ENCODE data around the gene PLPP3. TPM values are rescaled to one million over a fixed set of nuclear protein-coding genes. Genes with fewer than 3 reads are reported as not detected.

PLPP3 gene
- total and polyA plus RNA-seq, 9 of the 15 experiments (the other 6 are each of a cell fraction or from before 2014, with no cell fraction given): 0.07 to 0.54 (median 0.20) TPM

GRCh38 chr1:56482486-56482885, 96.9 kb downstream of the PLPP3 start:
- no TSS peak for BruUV-seq (replicated peaks)
- Histone ChIP-seq H3K79me2 (ENCODE audit: control insufficient read depth, insufficient read depth, low read length) (no peaks in the 10 kb centered on the region), H3K4me2 (ENCODE audit: insufficient read depth, low read length) (no peak overlapping the region), H3K9me3 (replicated peaks; ENCODE audit: control insufficient read depth, insufficient read depth, low read depth, low read length) (no peaks in the 10 kb centered on the region), H3K27ac (ENCODE audit: extremely low read depth, low read depth, low read length) (no peak overlapping the region), H3K27me3 (ENCODE audit: control insufficient read depth in 2 of 2, insufficient read depth in 2 of 2, low read length in 2 of 2) (peaks cover 8 to 16% of the 10 kb centered on the region in 2 experiments; a peak in 4 of 5 replicates), H3K4me3 (no peak overlapping the region), H3K4me1 (replicated peaks in 1 of 2; ENCODE audit: control insufficient read depth in 2 of 2, insufficient read depth in 2 of 2, low read length in 2 of 2) (peaks cover 0 to 4% of the 10 kb centered on the region in 2 experiments; a peak in 1 of 5 replicates), H3K9me1 (ENCODE audit: control insufficient read depth, insufficient read depth, low read length) (no peaks in the 10 kb centered on the region), H3K9ac (ENCODE audit: insufficient read depth in 1 of 2, low read depth in 2 of 2, low read length in 2 of 2) (no peak overlapping the region), H2AFZ (ENCODE audit: low read depth, low read length) (no peak overlapping the region), H4K20me1 (replicated peaks; ENCODE audit: control insufficient read depth, insufficient read depth, low read length) (no peaks in the 10 kb centered on the region), H3K36me3 (ENCODE audit: control insufficient read depth, insufficient read depth, low read length) (no peaks in the 10 kb centered on the region)
- no peak for ATAC-seq
- POLR2A ChIA-PET: no interaction called here
- DNase-seq (ENCODE audit: extremely low read depth in 1 of 4, low spot score in 3 of 4): no peak
- in situ Hi-C loops (cut with MboI): no loop called here
- 0% methylated on average over 1 of the region's 1 CpG for WGBS (ENCODE audit: insufficient coverage, low coverage, missing lambda C conversion rate)
- FAIRE-seq: no peak
- intact Hi-C loops (cut with micrococcal nuclease): no loop called here
- TF ChIP-seq SMC3 (conservative IDR thresholded peaks at IDR 0.05; ENCODE audit: insufficient read depth, low read depth, low read length): no peak
- TF ChIP-seq, protein P1, sequence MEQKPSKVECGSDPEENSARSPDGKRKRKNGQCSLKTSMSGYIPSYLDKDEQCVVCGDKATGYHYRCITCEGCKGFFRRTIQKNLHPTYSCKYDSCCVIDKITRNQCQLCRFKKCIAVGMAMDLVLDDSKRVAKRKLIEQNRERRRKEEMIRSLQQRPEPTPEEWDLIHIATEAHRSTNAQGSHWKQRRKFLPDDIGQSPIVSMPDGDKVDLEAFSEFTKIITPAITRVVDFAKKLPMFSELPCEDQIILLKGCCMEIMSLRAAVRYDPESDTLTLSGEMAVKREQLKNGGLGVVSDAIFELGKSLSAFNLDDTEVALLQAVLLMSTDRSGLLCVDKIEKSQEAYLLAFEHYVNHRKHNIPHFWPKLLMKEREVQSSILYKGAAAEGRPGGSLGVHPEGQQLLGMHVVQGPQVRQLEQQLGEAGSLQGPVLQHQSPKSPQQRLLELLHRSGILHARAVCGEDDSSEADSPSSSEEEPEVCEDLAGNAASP (IDR thresholded peaks at IDR 0.05): no peak
- no peak for TF ChIP-seq CBFA2T3 (IDR thresholded peaks at IDR 0.05)
- TF ChIP-seq, protein P2, sequence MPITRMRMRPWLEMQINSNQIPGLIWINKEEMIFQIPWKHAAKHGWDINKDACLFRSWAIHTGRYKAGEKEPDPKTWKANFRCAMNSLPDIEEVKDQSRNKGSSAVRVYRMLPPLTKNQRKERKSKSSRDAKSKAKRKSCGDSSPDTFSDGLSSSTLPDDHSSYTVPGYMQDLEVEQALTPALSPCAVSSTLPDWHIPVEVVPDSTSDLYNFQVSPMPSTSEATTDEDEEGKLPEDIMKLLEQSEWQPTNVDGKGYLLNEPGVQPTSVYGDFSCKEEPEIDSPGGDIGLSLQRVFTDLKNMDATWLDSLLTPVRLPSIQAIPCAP (CRISPR knock-in tag; IDR thresholded peaks at IDR 0.05; ENCODE audit: borderline replicate concordance): no peak
- no peak for TF ChIP-seq ILF3 (IDR thresholded peaks at IDR 0.05; ENCODE audit: borderline replicate concordance)
- TF ChIP-seq, protein P3, sequence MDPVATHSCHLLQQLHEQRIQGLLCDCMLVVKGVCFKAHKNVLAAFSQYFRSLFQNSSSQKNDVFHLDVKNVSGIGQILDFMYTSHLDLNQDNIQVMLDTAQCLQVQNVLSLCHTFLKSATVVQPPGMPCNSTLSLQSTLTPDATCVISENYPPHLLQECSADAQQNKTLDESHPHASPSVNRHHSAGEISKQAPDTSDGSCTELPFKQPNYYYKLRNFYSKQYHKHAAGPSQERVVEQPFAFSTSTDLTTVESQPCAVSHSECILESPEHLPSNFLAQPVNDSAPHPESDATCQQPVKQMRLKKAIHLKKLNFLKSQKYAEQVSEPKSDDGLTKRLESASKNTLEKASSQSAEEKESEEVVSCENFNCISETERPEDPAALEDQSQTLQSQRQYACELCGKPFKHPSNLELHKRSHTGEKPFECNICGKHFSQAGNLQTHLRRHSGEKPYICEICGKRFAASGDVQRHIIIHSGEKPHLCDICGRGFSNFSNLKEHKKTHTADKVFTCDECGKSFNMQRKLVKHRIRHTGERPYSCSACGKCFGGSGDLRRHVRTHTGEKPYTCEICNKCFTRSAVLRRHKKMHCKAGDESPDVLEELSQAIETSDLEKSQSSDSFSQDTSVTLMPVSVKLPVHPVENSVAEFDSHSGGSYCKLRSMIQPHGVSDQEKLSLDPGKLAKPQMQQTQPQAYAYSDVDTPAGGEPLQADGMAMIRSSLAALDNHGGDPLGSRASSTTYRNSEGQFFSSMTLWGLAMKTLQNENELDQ (CRISPR knock-in tag; IDR thresholded peaks at IDR 0.05; ENCODE audit: borderline replicate concordance): no peak
- TF ChIP-seq RBFOX2 (IDR thresholded peaks at IDR 0.05; ENCODE audit: low read depth, low read length): no peak
- TF ChIP-seq HDGF (IDR thresholded peaks at IDR 0.05): no peak
- TF ChIP-seq PHF8 (IDR thresholded peaks at IDR 0.05; ENCODE audit: borderline replicate concordance, low read length): no peak
- no peak for TF ChIP-seq EP300 (IDR thresholded peaks at IDR 0.05; ENCODE audit: low read length)
- no peak for TF ChIP-seq NFYB (IDR thresholded peaks at IDR 0.05; ENCODE audit: extremely low read depth, insufficient read length)
- TF ChIP-seq SETDB1 (IDR thresholded peaks at IDR 0.05; ENCODE audit: low read length): no peak
- TF ChIP-seq MBD2 (IDR thresholded peaks at IDR 0.05; ENCODE audit: borderline replicate concordance, low read depth): no peak
- TF ChIP-seq HEY1 (CRISPR knock-in tag; IDR thresholded peaks at IDR 0.05; ENCODE audit: borderline replicate concordance): no peak
- no peak for TF ChIP-seq EWSR1 (IDR thresholded peaks at IDR 0.05; ENCODE audit: borderline replicate concordance, low read depth, partially characterized antibody)
- CTCF ChIA-PET (ENCODE audit: low intra/inter-chr PET ratio): no interaction called here
